Tibial nerve (tissue), 4 donors: Measurements from ENCODE around the gene MTTP. TPM values are rescaled to one million over a fixed set of nuclear protein-coding genes. Genes with fewer than 3 reads are reported as not detected.

ENCODE experiments used
- DNase-seq, 2 donors: peaks; one replicate each; pipeline ENCODE4 v3.0.0-alpha.2; 2019; ENCODE audit warnings: low spot score in 2 of 2
- H3K27ac ChIP-seq, 4 donors: fragments of 200-600 bp; sonication (generic) in 3 of 4; one replicate each; pipeline ENCODE4 v1.5.1; 2017 to 2019; ENCODE audit warnings: mild to moderate bottlenecking in 1 of 4
- H3K27me3 ChIP-seq, 2 donors: fragments of 200-600 bp; sonication (generic) in 1 of 2; one replicate each; pipeline versions ENCODE4 v1.5.1 to v1.6.0; 2017 to 2019
- H3K36me3 ChIP-seq, 3 donors: fragments of 200-600 bp; sonication (generic); one replicate each; pipeline ENCODE4 v1.5.1; 2018 to 2019
- H3K4me1 ChIP-seq, 4 donors: fragments of 200-600 bp; sonication (generic) in 3 of 4; one replicate each; pipeline ENCODE4 v1.5.1; 2017 to 2019
- H3K4me3 ChIP-seq, 4 donors: fragments of 200-600 bp; sonication (generic) in 3 of 4; one replicate each; pipeline ENCODE4 v1.5.1; 2017 to 2019; ENCODE audit warnings: mild to moderate bottlenecking in 1 of 4, moderate library complexity in 1 of 4
- H3K9me3 ChIP-seq, 4 donors: fragments of 200-600 bp; sonication (generic) in 3 of 4; one replicate each; pipeline ENCODE4 v1.5.1; 2017 to 2019
- EP300 ChIP-seq, 2 donors: sonication (generic); formaldehyde crosslinking; IDR thresholded peaks; one replicate each; pipeline ENCODE4 v1.6.1; 2017; ENCODE audit warnings: antibody characterized with exemption in 2 of 2, mild to moderate bottlenecking in 1 of 2
- POLR2A ChIP-seq, 2 donors: fragments of 450-650 bp; IDR thresholded peaks; one replicate each; pipeline ENCODE4 v1.6.1; 2017; ENCODE audit warnings: antibody characterized with exemption in 2 of 2, mild to moderate bottlenecking in 2 of 2, moderate library complexity in 2 of 2
- WGBS, 2 donors: methylation state at CpG; one replicate each; pipeline ENCODE4 v1.1.5; 2018; 5-methylcytosine and 5-hydroxymethylcytosine counted together
- total RNA-seq, 4 donors: library from RNA; depleted of rRNA; stranded (reverse); fragments of >200 nt; gene quantifications; one replicate each; pipeline ENCODE4 v1.1.0, GENCODE V29; 2016
- TF ChIP-seq, protein P1 (sequence below), 5 experiments: fragments of 200-600 bp in 3 of 5; fragments of 450-650 bp in 2 of 5; sonication (generic) in 3 of 5; IDR thresholded peaks; one replicate each; pipeline ENCODE4 v1.5.1; 2016 to 2019; ENCODE audit warnings: antibody characterized with exemption in 5 of 5, mild to moderate bottlenecking in 3 of 5, moderate library complexity in 2 of 5

The MTTP gene
- total RNA-seq, 4 donors from 2014 or later, result 0.22 to 0.59 TPM; not detected in 2

GRCh38 chr4:99654361-99654761 lies 79.7 kb downstream of the MTTP start:
- Histone ChIP-seq H3K36me3 (no peaks in the 10 kb centered on the region), H3K9me3 (peaks cover 0 to 5% (median 0%) of the 10 kb centered on the region in 4 donors), H3K27me3 (no peaks in the 10 kb centered on the region), H3K4me1 (no peaks in the 10 kb centered on the region), H3K4me3 (no peak overlapping the region), H3K27ac (no peak overlapping the region)
- TF ChIP-seq EP300 (IDR thresholded peaks at IDR 0.05) (no peak), POLR2A (IDR thresholded peaks at IDR 0.05) (no peak)
- TF ChIP-seq, protein P1, sequence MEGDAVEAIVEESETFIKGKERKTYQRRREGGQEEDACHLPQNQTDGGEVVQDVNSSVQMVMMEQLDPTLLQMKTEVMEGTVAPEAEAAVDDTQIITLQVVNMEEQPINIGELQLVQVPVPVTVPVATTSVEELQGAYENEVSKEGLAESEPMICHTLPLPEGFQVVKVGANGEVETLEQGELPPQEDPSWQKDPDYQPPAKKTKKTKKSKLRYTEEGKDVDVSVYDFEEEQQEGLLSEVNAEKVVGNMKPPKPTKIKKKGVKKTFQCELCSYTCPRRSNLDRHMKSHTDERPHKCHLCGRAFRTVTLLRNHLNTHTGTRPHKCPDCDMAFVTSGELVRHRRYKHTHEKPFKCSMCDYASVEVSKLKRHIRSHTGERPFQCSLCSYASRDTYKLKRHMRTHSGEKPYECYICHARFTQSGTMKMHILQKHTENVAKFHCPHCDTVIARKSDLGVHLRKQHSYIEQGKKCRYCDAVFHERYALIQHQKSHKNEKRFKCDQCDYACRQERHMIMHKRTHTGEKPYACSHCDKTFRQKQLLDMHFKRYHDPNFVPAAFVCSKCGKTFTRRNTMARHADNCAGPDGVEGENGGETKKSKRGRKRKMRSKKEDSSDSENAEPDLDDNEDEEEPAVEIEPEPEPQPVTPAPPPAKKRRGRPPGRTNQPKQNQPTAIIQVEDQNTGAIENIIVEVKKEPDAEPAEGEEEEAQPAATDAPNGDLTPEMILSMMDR (IDR thresholded peaks at IDR 0.05), result no peak
- no peak for DNase-seq
- WGBS, 2 donors, result 61 to 76% methylated on average over 13 to 14 of the region's 15 CpGs

- Histone ChIP-seq H3K4me1 (no peaks in the 10 kb centered on the region), H3K27me3 (no peaks in the 10 kb centered on the region), H3K36me3 (no peaks in the 10 kb centered on the region), H3K9me3 (peaks cover 0 to 5% (median 0%) of the 10 kb centered on the region in 4 donors), H3K27ac (no peak overlapping the region), H3K4me3 (no peak overlapping the region)
- WGBS, 2 donors, result 53 to 57% methylated on average over 9 of the region's 9 CpGs
- TF ChIP-seq, protein P1 (IDR thresholded peaks at IDR 0.05), result no peak
- no peak for TF ChIP-seq POLR2A (IDR thresholded peaks at IDR 0.05)
- TF ChIP-seq EP300 (IDR thresholded peaks at IDR 0.05), result no peak
- DNase-seq, result no peak
These were observed 80.9 kb downstream of the MTTP start for GRCh38 chr4:99655308-99656081.

GRCh38 chr4:99657798-99658197 lies 83.2 kb downstream of the MTTP start, which contains the start of gene C4orf54:
C4orf54 (minus strand) TSS chr4:99657828; CDS start chr4:99654648, 3,180 bp downstream.
- no peak for DNase-seq
- no peaks in the 10 kb centered on the region for H3K27me3 ChIP-seq
- H3K27ac ChIP-seq, result no peak within 1 kb of the TSS
- no peak within 1 kb of the TSS for H3K4me3 ChIP-seq
- TF ChIP-seq, protein P1 (IDR thresholded peaks at IDR 0.05), result no peak
- H3K4me1 ChIP-seq, result no peaks in the 10 kb centered on the region
- WGBS, 2 donors, result 92 to 98% methylated on average over 1 of the region's 1 CpG
- H3K9me3 ChIP-seq, result no peaks in the 10 kb centered on the region
- H3K36me3 ChIP-seq, result no peaks in the 10 kb centered on the region

GRCh38 chr4:99658666-99659065 lies 84.0 kb downstream of the MTTP start:
- 62 to 68% methylated on average over 4 of the region's 4 CpGs for WGBS, 2 donors
- H3K9me3 ChIP-seq, result no peaks in the 10 kb centered on the region
- no peak overlapping the region for H3K27ac ChIP-seq
- DNase-seq, result no peak
- H3K36me3 ChIP-seq, result no peaks in the 10 kb centered on the region
- H3K4me1 ChIP-seq, result no peaks in the 10 kb centered on the region
- no peaks in the 10 kb centered on the region for H3K27me3 ChIP-seq
- no peak for TF ChIP-seq EP300 (IDR thresholded peaks at IDR 0.05)
- TF ChIP-seq, protein P1 (IDR thresholded peaks at IDR 0.05), result no peak
- no peak for TF ChIP-seq POLR2A (IDR thresholded peaks at IDR 0.05)
- no peak overlapping the region for H3K4me3 ChIP-seq

- WGBS, 2 donors, result 84 to 86% methylated on average over 5 of the region's 5 CpGs
- Histone ChIP-seq H3K9me3 (no peaks in the 10 kb centered on the region), H3K36me3 (no peaks in the 10 kb centered on the region), H3K27ac (no peak overlapping the region), H3K4me1 (no peaks in the 10 kb centered on the region), H3K27me3 (no peaks in the 10 kb centered on the region), H3K4me3 (no peak overlapping the region)
- TF ChIP-seq, protein P1 (IDR thresholded peaks at IDR 0.05), result no peak
- TF ChIP-seq POLR2A (IDR thresholded peaks at IDR 0.05), result no peak
- TF ChIP-seq EP300 (IDR thresholded peaks at IDR 0.05), result no peak
- no peak for DNase-seq
These were observed 87.3 kb downstream of the MTTP start for GRCh38 chr4:99661907-99662306.
